C4-2B (cell line): ENCODE results near the gene MMP27.

Experiments
- ZFX ChIP-seq: fragments of 450-650 bp; IDR thresholded peaks from 2 replicates; pipeline ENCODE4 v1.6.1; 2017
- TF ChIP-seq, protein P1 (sequence below): fragments of 450-650 bp; conservative IDR thresholded peaks from 2 replicates; pipeline ENCODE4 v1.5.1; 2017; ENCODE audit warnings: mild to moderate bottlenecking

DNA sequence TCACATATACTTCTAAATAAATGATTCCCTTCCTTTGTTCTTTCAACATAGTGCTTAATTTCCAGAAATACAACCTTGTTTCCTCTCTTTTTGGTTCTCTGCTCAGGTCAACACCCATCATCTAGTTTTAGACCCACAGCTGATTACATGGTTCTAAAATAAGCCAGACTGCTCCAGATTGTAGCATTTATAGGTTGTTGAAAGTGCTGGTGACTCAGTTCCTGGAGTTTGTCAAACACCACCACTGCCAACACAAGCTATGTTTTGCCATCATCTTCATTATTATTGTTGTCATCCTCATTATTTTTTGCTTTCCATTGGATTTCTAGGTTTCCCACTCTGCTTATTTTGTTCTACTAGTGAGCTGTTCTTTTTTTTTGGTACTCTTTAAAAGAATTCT, 58.1 kb downstream of the MMP27 start:
- TF ChIP-seq, protein P1, sequence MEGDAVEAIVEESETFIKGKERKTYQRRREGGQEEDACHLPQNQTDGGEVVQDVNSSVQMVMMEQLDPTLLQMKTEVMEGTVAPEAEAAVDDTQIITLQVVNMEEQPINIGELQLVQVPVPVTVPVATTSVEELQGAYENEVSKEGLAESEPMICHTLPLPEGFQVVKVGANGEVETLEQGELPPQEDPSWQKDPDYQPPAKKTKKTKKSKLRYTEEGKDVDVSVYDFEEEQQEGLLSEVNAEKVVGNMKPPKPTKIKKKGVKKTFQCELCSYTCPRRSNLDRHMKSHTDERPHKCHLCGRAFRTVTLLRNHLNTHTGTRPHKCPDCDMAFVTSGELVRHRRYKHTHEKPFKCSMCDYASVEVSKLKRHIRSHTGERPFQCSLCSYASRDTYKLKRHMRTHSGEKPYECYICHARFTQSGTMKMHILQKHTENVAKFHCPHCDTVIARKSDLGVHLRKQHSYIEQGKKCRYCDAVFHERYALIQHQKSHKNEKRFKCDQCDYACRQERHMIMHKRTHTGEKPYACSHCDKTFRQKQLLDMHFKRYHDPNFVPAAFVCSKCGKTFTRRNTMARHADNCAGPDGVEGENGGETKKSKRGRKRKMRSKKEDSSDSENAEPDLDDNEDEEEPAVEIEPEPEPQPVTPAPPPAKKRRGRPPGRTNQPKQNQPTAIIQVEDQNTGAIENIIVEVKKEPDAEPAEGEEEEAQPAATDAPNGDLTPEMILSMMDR = no peak
- TF ChIP-seq ZFX = no peak
